HG03066 (cell line): ENCODE results near the gene ATP5PD.

Experiments
- ATAC-seq: cut with Tn5 transposase; IDR thresholded peaks from one replicate; pipeline ENCODE4 v1.9.1; 2021; ENCODE audit warnings: low read depth; ENCODE audit not compliant: unreplicated experiment

The ATP5PD gene

GRCh38 chr17:75001915-75002843 is 44.6 kb downstream of the ATP5PD start:
- no peak for ATAC-seq

- ATAC-seq = no peak
These were observed 47.2 kb downstream of the ATP5PD start for GRCh38 chr17:74999523-74999922.

GRCh38 chr17:74998783-74999182 is 48.0 kb downstream of the ATP5PD start:
- no peak for ATAC-seq

GRCh38 chr17:74995847-74996246 is 50.9 kb downstream of the ATP5PD start:
- no peak for ATAC-seq

GRCh38 chr17:74994440-74994839 is 52.3 kb downstream of the ATP5PD start:
- ATAC-seq = no peak

- ATAC-seq = no peak
These were observed 54.5 kb downstream of the ATP5PD start for GRCh38 chr17:74992223-74992622.

GRCh38 chr17:74990581-74991105 is 56.1 kb downstream of the ATP5PD start:
- no peak for ATAC-seq
